ENCODE results near the gene CTRB1. TPM values are rescaled to one million over a fixed set of nuclear protein-coding genes. Genes with fewer than 3 reads are reported as not detected.
"Not testable (repeated sequence)": the region's sequence is repeated elsewhere in the genome, so short reads cannot be mapped to it uniquely, and the experiment has no call there.

The CTRB1 gene
- total RNA-seq, 1 experiment from 2014 or later, result not detected

- DNase-seq; H3K4me1 ChIP-seq; H3K27ac ChIP-seq; H3K27me3 ChIP-seq; H3K36me3 ChIP-seq; H3K9me3 ChIP-seq (replicated peaks); H3K4me3 ChIP-seq: not testable (repeated sequence)
These were observed 9.3 kb upstream of the CTRB1 start for GRCh38 chr16:75209514-75209913.

DNA sequence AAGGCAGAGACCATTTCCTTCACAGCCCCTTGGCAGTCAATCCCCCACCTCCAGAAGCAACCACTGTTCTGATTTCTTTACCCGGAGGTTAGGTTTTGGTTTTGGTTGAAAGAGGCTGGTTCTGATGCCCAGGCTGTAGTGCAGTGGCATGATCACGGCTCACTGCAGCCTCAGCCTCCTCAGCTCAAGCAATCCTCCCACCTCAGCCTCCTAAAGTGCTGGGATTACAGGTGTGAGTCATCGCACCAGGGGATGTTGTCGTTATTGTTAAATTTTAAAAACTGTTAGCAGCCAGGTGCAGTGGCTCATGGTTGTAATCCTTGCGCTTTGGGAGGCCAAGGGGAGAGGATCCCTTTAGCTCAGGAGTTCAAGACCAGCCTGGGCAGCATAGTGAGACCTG lies 8.8 kb upstream of the CTRB1 start:
- no peak for DNase-seq
- peaks cover 7% of the 10 kb centered on the region; the same call in 1 of the 2 replicates for H3K4me1 ChIP-seq
- no peaks in the 10 kb centered on the region for H3K9me3 ChIP-seq (replicated peaks)
- H3K27me3 ChIP-seq, result no peaks in the 10 kb centered on the region
- H3K27ac ChIP-seq, result no peak overlapping the region
- no peaks in the 10 kb centered on the region for H3K36me3 ChIP-seq
- no peak overlapping the region for H3K4me3 ChIP-seq

DNA sequence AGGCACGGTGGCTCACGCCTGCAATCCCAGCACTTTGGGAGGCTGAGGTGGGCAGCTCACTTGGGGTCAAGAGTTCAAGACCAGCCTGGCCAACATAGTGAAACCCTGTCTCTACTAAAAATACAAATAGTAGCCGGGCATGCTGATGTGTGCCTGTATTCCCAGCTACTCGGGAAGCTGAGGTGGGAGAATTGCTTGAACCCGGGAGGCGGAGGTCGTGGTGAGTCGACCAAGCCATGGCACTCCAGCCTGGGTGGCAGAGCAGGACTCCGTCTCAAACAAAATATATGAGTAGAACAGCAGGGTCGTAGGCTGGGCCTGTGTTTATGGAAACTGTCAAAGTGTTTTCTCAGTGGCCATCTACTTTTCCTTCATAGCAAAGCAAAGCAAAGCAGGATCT lies 7.5 kb upstream of the CTRB1 start:
- H3K27ac ChIP-seq; H3K4me3 ChIP-seq; H3K4me1 ChIP-seq; H3K9me3 ChIP-seq (replicated peaks); H3K36me3 ChIP-seq; H3K27me3 ChIP-seq; DNase-seq: not testable (repeated sequence)

DNA sequence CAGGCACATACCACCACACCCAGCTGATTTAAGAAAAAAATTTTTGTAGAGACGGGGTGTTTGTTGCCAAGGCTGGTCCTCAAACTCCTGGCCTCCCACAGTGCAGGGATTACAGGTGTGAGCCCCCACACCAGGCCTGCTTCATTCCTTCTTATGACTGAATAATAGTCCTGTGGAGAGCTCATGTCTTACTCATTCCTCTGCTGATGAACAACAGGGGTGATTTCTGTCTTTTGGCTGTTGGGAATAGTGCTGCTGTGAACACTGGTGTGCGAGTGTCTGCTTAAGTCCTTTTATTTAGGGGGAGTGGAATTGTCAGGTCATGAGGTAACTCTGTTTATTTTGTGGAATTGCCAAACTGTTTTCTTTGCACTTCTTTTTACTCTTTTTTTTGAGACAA lies 2.7 kb upstream of the CTRB1 start:
- Histone ChIP-seq H3K4me1 (peaks cover 3% of the 10 kb centered on the region; the same call in 1 of the 2 replicates), H3K27me3 (no peaks in the 10 kb centered on the region), H3K36me3 (no peaks in the 10 kb centered on the region), H3K9me3 (replicated peaks) (no peaks in the 10 kb centered on the region), H3K27ac (no peak overlapping the region), H3K4me3 (no peak overlapping the region)
- no peak for DNase-seq

GRCh38 chr16:75216576-75216975 lies 2.2 kb upstream of the CTRB1 start:
- Histone ChIP-seq H3K4me1 (peaks cover 3% of the 10 kb centered on the region; the same call in 1 of the 2 replicates), H3K27ac (no peak overlapping the region), H3K4me3 (no peak overlapping the region), H3K27me3 (no peaks in the 10 kb centered on the region), H3K9me3 (replicated peaks) (no peaks in the 10 kb centered on the region), H3K36me3 (no peaks in the 10 kb centered on the region)
- no peak for DNase-seq

DNA sequence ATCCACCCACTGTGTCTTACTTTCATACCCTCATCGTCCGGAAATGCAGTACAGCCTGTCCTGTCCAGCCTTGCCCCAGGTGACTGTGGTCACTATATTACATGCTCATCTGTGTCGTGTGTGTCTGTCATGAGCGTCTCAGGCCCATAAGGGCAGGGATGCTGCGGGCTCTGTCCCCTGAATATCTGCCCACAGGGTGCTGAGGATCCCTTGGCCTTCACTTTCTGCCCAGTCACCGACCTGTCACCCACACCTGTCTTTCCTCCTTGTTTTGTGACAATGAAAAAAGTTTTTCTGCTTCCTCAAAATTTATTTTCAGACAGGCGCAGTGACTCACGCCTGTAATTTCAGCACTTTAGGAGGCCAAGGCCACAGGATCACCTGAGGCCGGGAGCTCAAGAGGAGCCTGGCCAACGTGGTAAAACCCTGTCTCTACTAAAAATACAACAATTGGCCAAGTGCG lies 1.4 kb upstream of the CTRB1 start:
- DNase-seq, result no peak
- no peaks in the 10 kb centered on the region for H3K27me3 ChIP-seq
- no peaks in the 10 kb centered on the region for H3K9me3 ChIP-seq (replicated peaks)
- H3K27ac ChIP-seq, result no peak overlapping the region
- H3K4me3 ChIP-seq, result no peak overlapping the region
- H3K36me3 ChIP-seq, result no peaks in the 10 kb centered on the region
- H3K4me1 ChIP-seq, result peaks cover 3% of the 10 kb centered on the region; the same call in 1 of the 2 replicates

- H3K36me3 ChIP-seq, result no peaks in the 10 kb centered on the region
- H3K9me3 ChIP-seq (replicated peaks), result no peaks in the 10 kb centered on the region
- H3K27me3 ChIP-seq, result no peaks in the 10 kb centered on the region
- no peak for DNase-seq
- H3K4me3 ChIP-seq, result 0 out of 2 replicates have a peak overlapping the region, but pooled peaks have one; percentile 7
- peak overlapping the region; percentile 25; the same call in 1 of the 2 replicates for H3K27ac ChIP-seq
- H3K4me1 ChIP-seq, result peaks cover 3% of the 10 kb centered on the region; the same call in 1 of the 2 replicates
These were observed 300 bp downstream of the CTRB1 start for GRCh38 chr16:75219088-75219487.

- Histone ChIP-seq H3K27ac (no peak overlapping the region), H3K4me3 (no peak overlapping the region), H3K27me3 (no peaks in the 10 kb centered on the region), H3K9me3 (replicated peaks) (no peaks in the 10 kb centered on the region), H3K4me1 (peaks cover 3% of the 10 kb centered on the region; the same call in 1 of the 2 replicates), H3K36me3 (no peaks in the 10 kb centered on the region)
- no peak for DNase-seq
These were observed 1.1 kb downstream of the CTRB1 start for GRCh38 chr16:75219838-75220237.

DNA sequence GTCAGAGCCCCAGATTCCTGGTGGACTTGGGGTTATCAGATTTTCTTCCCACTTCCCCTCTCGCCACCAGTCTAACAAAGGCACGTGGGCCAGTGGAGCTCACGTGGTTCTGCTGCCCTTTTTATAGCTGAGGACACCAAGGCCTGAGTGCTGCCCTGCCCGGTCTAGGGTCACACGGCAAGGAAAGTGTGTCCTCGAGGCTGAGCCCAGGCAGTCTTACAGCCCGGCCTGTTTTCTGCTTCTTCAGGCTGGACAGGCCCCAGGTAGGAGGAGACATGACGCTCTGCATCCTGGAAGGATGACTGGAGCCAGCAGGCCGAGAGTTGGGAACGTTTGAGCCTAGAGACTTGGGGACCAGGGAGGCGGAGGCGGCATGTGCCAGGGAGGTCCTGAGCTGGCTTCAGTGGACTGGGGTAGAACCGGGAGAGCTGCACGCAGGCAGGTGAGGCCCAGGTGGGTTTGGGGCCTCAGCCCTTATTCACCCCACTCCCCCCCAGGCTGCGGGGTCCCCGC lies 3.5 kb downstream of the CTRB1 start:
- no peaks in the 10 kb centered on the region for H3K27me3 ChIP-seq
- no peak overlapping the region for H3K27ac ChIP-seq
- no peaks in the 10 kb centered on the region for H3K36me3 ChIP-seq
- no peak overlapping the region for H3K4me3 ChIP-seq
- H3K4me1 ChIP-seq, result peaks cover 3% of the 10 kb centered on the region; the same call in 1 of the 2 replicates
- no peak for DNase-seq
- no peaks in the 10 kb centered on the region for H3K9me3 ChIP-seq (replicated peaks)

GRCh38 chr16:75223129-75223528 lies 4.3 kb downstream of the CTRB1 start:
- H3K36me3 ChIP-seq, H3K4me3 ChIP-seq, DNase-seq: not testable (repeated sequence)

DNA sequence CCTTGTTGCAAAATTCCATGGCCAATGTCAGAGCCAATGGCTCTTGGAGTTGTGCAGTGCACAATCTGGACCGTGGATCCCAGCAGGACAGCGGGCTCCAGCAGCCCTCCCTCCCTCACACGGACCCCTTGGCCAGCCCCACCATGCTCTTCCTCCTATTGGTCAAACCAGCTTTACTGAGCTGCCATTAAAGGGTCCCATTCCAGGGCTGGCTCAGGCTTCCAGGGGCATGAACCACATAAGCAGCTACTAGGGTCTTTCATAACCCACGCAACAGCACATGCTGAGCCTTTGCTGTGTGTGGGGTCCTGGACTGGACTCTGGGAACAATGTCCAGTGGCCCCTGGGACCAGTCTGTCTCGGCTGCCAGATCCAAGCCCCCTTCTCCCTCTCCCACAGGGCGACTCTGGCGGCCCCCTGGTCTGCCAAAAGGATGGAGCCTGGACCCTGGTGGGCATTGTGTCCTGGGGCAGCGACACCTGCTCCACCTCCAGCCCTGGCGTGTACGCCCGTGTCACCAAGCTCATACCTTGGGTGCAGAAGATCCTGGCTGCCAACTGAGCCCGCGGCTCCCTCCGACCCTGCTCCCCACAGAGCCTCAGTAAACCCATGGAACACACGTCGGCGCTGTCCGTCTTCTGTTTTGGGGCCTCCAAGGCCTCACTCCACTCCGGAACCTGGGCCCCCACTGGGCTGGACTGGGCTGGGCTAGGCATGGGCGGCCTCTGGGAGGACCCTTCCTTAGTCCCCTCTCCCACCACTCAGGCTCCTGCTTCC lies 5.7 kb downstream of the CTRB1 start:
- Histone ChIP-seq H3K4me1 (no peaks in the 10 kb centered on the region), H3K36me3 (no peaks in the 10 kb centered on the region), H3K27ac (no peak overlapping the region), H3K9me3 (replicated peaks) (no peaks in the 10 kb centered on the region), H3K4me3 (no peak overlapping the region), H3K27me3 (no peaks in the 10 kb centered on the region)
- DNase-seq, result no peak

More at GRCh38 chr16:75223129-75223528, 4.3 kb downstream of the CTRB1 start:
- H3K9me3 ChIP-seq (replicated peaks); H3K27ac ChIP-seq; H3K4me1 ChIP-seq; H3K27me3 ChIP-seq: not testable (repeated sequence)

- DNase-seq, result no peak
- Histone ChIP-seq H3K36me3 (no peaks in the 10 kb centered on the region), H3K27ac (no peak overlapping the region), H3K27me3 (no peaks in the 10 kb centered on the region), H3K4me1 (no peaks in the 10 kb centered on the region), H3K9me3 (replicated peaks) (no peaks in the 10 kb centered on the region), H3K4me3 (no peak overlapping the region)
These were observed 6.3 kb downstream of the CTRB1 start for GRCh38 chr16:75225092-75225491.

GRCh38 chr16:75225678-75226515 lies 7.1 kb downstream of the CTRB1 start:
- H3K4me1 ChIP-seq, result no peaks in the 10 kb centered on the region
- no peaks in the 10 kb centered on the region for H3K36me3 ChIP-seq
- no peak for DNase-seq
- H3K9me3 ChIP-seq (replicated peaks), result no peaks in the 10 kb centered on the region
- no peaks in the 10 kb centered on the region for H3K27me3 ChIP-seq
- no peak overlapping the region for H3K27ac ChIP-seq
- H3K4me3 ChIP-seq, result no peak overlapping the region

GRCh38 chr16:75226550-75227360 lies 8.0 kb downstream of the CTRB1 start:
- Histone ChIP-seq H3K4me1 (no peaks in the 10 kb centered on the region), H3K27me3 (no peaks in the 10 kb centered on the region), H3K9me3 (replicated peaks) (no peaks in the 10 kb centered on the region), H3K36me3 (no peaks in the 10 kb centered on the region), H3K4me3 (no peak overlapping the region), H3K27ac (no peak overlapping the region)
- no peak for DNase-seq
